Fibroblast of lung (primary cell): ENCODE data around the gene DPAGT1. TPM values are rescaled to one million over a fixed set of nuclear protein-coding genes. Genes with fewer than 3 reads are reported as not detected.

Source experiments
- DNase-seq, 2 donors: peaks; one replicate each; pipeline versions ENCODE4 v3.0.0 to v3.0.0-alpha.2; 2010; ENCODE audit warnings: low read depth in 2 of 2
- H2AFZ ChIP-seq: 2 replicates; pipeline ENCODE4 v1.5.1; 2012; ENCODE audit warnings: low read length, control low read depth, inconsistent platforms
- H3K27ac ChIP-seq: 2 replicates; pipeline ENCODE4 v1.5.1; 2011; ENCODE audit warnings: low read length, control low read depth; ENCODE audit not compliant: insufficient read depth
- H3K27me3 ChIP-seq: 2 replicates; pipeline ENCODE4 v1.5.1; 2011; ENCODE audit warnings: mild to moderate bottlenecking, low read length; ENCODE audit not compliant: control insufficient read depth, insufficient read depth
- H3K36me3 ChIP-seq: 2 replicates; pipeline ENCODE4 v1.5.1; 2011; ENCODE audit warnings: low read length; ENCODE audit not compliant: control insufficient read depth, insufficient read depth
- H3K4me1 ChIP-seq: 2 replicates; pipeline ENCODE4 v1.5.1; 2011; ENCODE audit warnings: low read length; ENCODE audit not compliant: control insufficient read depth, insufficient read depth; ENCODE audit errors: extremely low read depth
- H3K4me2 ChIP-seq: 2 replicates; pipeline ENCODE4 v1.5.1; 2011; ENCODE audit warnings: low read length, control low read depth; ENCODE audit not compliant: insufficient read depth; ENCODE audit errors: extremely low read depth
- H3K4me3 ChIP-seq, 4 experiments: fragments of 200-600 bp in 1 of 4; sonication (generic) in 1 of 4; replicated peaks in 1 of 4; 2 replicates each; pipeline ENCODE4 v1.5.1; 2011 to 2016; ENCODE audit warnings: low read length in 4 of 4, low read depth in 3 of 4, mild to moderate bottlenecking in 3 of 4, control low read depth in 2 of 4, inconsistent platforms in 1 of 4, mixed read lengths in 1 of 4; ENCODE audit not compliant: insufficient read depth in 1 of 4; ENCODE audit errors: control extremely low read depth in 1 of 4
- H3K79me2 ChIP-seq: 2 replicates; pipeline ENCODE4 v1.5.1; 2012; ENCODE audit warnings: mild to moderate bottlenecking, low read length, inconsistent platforms; ENCODE audit not compliant: control insufficient read depth, insufficient read depth
- H3K9ac ChIP-seq: 2 replicates; pipeline ENCODE4 v1.5.1; 2011; ENCODE audit warnings: mild to moderate bottlenecking, low read length, control low read depth; ENCODE audit not compliant: insufficient read depth
- H3K9me3 ChIP-seq: 2 replicates; pipeline ENCODE4 v1.5.1; 2012; ENCODE audit warnings: low read depth, low read length; ENCODE audit not compliant: control insufficient read depth, insufficient read depth
- H4K20me1 ChIP-seq: 2 replicates; pipeline ENCODE4 v1.5.1; 2011; ENCODE audit warnings: low read length; ENCODE audit not compliant: control insufficient read depth, insufficient read depth; ENCODE audit errors: extremely low read depth
- EZH2 ChIP-seq: IDR thresholded peaks from 2 replicates; pipeline ENCODE4 v1.5.1; 2012; ENCODE audit warnings: low read length, control low read depth, mild to moderate bottlenecking; ENCODE audit errors: missing control alignments
- polyA plus RNA-seq, 2 donors: library from polyadenylated mRNA; depleted of rRNA in 1 of 2; stranded (reverse) in 1 of 2; unstranded in 1 of 2; fragments of >200 nt; gene quantifications; 2 replicates each; pipeline ENCODE4 v1.2.1, GENCODE V29; 2011 to 2012; ENCODE audit warnings: missing spikeins in 1 of 2
- total RNA-seq: library from RNA; depleted of rRNA; stranded (reverse); fragments of >200 nt; gene quantifications from 2 replicates; pipeline ENCODE4 v1.2.1, GENCODE V29; 2014
- TF ChIP-seq, protein P1 (sequence below), 2 donors: IDR thresholded peaks in 1 of 2; conservative IDR thresholded peaks in 1 of 2; 1 replicate in 1 of 2; 2 replicates in 1 of 2; pipeline ENCODE4 v1.5.1; 2011 to 2012; ENCODE audit warnings: low read length in 2 of 2, control low read depth in 1 of 2, inconsistent platforms in 1 of 2, low read depth in 1 of 2, mild to moderate bottlenecking in 1 of 2

The DPAGT1 gene
- total and polyA plus RNA-seq, 2 donors (not counting 1 experiment from before 2014, with no cell fraction given): 14.5 to 44.9 TPM

DNA sequence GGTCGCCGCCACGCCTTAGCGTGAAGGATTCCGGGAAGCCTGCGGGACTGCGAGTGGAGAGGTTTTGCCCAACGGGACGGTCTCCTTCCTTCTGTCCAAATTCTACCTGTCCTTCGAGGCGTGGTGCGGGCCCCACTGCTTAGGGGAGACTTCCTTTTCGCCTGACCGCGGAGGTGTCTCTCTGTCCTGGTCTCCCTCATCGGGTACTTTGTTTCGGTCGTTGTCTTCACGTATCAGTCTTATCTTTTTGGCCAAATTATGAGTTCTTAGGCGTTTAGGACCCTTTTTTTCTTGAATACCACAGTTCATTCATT is 20.1 kb upstream of the DPAGT1 start:
- peaks cover 18% of the 10 kb centered on the region for H3K79me2 ChIP-seq
- H4K20me1 ChIP-seq: no peaks in the 10 kb centered on the region
- peaks cover 10% of the 10 kb centered on the region for H3K4me1 ChIP-seq
- TF ChIP-seq, protein P1, sequence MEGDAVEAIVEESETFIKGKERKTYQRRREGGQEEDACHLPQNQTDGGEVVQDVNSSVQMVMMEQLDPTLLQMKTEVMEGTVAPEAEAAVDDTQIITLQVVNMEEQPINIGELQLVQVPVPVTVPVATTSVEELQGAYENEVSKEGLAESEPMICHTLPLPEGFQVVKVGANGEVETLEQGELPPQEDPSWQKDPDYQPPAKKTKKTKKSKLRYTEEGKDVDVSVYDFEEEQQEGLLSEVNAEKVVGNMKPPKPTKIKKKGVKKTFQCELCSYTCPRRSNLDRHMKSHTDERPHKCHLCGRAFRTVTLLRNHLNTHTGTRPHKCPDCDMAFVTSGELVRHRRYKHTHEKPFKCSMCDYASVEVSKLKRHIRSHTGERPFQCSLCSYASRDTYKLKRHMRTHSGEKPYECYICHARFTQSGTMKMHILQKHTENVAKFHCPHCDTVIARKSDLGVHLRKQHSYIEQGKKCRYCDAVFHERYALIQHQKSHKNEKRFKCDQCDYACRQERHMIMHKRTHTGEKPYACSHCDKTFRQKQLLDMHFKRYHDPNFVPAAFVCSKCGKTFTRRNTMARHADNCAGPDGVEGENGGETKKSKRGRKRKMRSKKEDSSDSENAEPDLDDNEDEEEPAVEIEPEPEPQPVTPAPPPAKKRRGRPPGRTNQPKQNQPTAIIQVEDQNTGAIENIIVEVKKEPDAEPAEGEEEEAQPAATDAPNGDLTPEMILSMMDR (conservative IDR thresholded peaks at IDR 0.05 in 1 of 2, IDR thresholded peaks at IDR 0.05 in 1 of 2; ENCODE audit: low read depth in 1 of 2, low read length in 2 of 2): no peak
- no peak for TF ChIP-seq EZH2
- peak overlapping the region; percentile 97 for H3K4me2 ChIP-seq
- H3K9ac ChIP-seq: peak overlapping the region; percentile 80
- H3K9me3 ChIP-seq: no peaks in the 10 kb centered on the region
- peaks cover 2% of the 10 kb centered on the region for H3K36me3 ChIP-seq
- no peaks in the 10 kb centered on the region for H3K27me3 ChIP-seq
- no peak for DNase-seq
- H3K4me3 ChIP-seq: peak overlapping the region; percentile 80 to 98 (median 90)
- H3K27ac ChIP-seq: peak overlapping the region; percentile 84
- peak overlapping the region; percentile 94 for H2AFZ ChIP-seq

DNA sequence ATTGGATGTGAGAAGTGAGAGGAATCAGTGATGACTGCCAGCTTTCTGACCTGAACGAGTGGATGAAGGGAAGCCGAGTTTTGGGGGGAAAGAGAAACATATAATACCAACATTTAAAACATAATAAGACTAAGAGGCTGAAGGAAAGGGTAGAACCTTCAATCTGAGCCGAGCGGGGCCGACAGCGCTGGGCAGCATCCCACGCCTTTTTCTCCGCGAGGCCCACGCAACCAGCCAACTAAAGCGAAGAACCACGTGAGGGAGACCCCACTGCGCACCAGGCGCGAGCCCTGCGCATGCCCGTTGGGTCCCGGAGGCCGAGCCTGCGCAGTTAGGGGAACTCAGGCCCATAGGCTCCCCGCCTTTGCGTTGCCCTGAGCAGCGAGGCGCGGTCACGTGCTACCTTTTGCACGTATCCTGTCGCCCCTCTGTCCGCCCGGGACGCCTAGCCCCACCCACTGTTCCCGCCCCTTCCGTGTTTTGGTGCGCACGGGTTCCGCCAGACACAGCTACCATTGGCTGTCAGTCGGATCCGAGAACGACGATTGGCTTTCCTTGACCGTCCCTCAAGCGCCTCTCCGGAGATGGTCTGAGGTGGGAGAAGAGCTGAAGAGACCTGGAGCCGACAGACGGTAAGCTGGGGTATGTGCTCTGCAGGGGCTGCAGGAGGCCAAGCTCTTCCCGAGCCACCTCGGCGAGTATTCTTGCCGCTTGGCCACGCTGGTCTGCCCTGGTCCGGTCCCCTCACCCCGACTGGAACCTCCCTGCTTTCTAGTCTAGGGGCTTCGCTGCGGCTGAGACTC is 19.6 kb upstream of the DPAGT1 start, which contains the start of gene HINFP:
Gene HINFP, plus strand, starts transcription at position 573 of the 803 bp plus-strand sequence. CDS start 5,365 bp downstream, outside the sequence.
- H4K20me1 ChIP-seq: no peaks in the 10 kb centered on the region
- H3K79me2 ChIP-seq: peaks cover 18% of the 10 kb centered on the region
- H3K36me3 ChIP-seq: peaks cover 3% of the 10 kb centered on the region
- peak within 1 kb of the TSS; percentile 94 for H2AFZ ChIP-seq
- peak within 1 kb of the TSS; percentile 97 for H3K4me2 ChIP-seq
- H3K4me1 ChIP-seq: peaks cover 10% of the 10 kb centered on the region
- peak within 1 kb of the TSS; percentile 80 for H3K9ac ChIP-seq
- H3K27ac ChIP-seq: peak within 1 kb of the TSS; percentile 84
- H3K9me3 ChIP-seq: no peaks in the 10 kb centered on the region
- peak; percentile 98 to 99 for DNase-seq
- TF ChIP-seq, protein P1 (conservative IDR thresholded peaks at IDR 0.05 in 1 of 2, IDR thresholded peaks at IDR 0.05 in 1 of 2; ENCODE audit: low read depth in 1 of 2, low read length in 2 of 2): no peak
- no peak for TF ChIP-seq EZH2
- H3K4me3 ChIP-seq: peak within 1 kb of the TSS; percentile 80 to 98 (median 90)
- H3K27me3 ChIP-seq: no peaks in the 10 kb centered on the region

DNA sequence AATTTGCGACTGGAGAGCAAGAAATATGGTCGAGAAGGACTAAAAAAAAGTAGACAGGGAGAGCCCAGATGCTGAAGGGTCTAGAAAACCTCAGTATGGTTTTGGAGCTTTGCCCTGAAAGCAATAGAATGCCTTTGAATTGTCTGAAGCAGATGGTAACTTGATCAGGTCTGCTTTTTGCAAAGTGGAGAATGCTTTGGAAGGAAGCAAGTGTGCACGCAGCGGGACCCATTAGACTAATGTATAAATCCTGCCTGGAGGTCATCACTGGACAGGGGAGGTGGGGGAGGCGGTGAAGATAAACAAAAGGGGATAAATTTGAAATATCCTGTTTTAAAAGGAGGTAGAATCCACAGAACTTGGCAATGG is 19.0 kb upstream of the DPAGT1 start:
- DNase-seq: peak; percentile 69 to 78
- H3K79me2 ChIP-seq: peaks cover 18% of the 10 kb centered on the region
- peak overlapping the region; percentile 86 for H2AFZ ChIP-seq
- peak overlapping the region; percentile 95 for H3K4me2 ChIP-seq
- no peaks in the 10 kb centered on the region for H4K20me1 ChIP-seq
- no peak for TF ChIP-seq EZH2
- TF ChIP-seq, protein P1 (conservative IDR thresholded peaks at IDR 0.05 in 1 of 2, IDR thresholded peaks at IDR 0.05 in 1 of 2; ENCODE audit: low read depth in 1 of 2, low read length in 2 of 2): no peak
- peak overlapping the region; percentile 84 for H3K27ac ChIP-seq
- H3K4me1 ChIP-seq: peaks cover 10% of the 10 kb centered on the region
- no peaks in the 10 kb centered on the region for H3K9me3 ChIP-seq
- no peaks in the 10 kb centered on the region for H3K27me3 ChIP-seq
- peaks cover 5% of the 10 kb centered on the region for H3K36me3 ChIP-seq
- peak overlapping the region; percentile 64 to 80 (median 72) for H3K4me3 ChIP-seq
- H3K9ac ChIP-seq: peak overlapping the region; percentile 65
